ENCODE measurements around the gene CAMSAP1. TPM values are rescaled to one million over a fixed set of nuclear protein-coding genes. Genes with fewer than 3 reads are reported as not detected.

CAMSAP1 gene
- total RNA-seq, 1 experiment from 2014 or later: 16.7 TPM

DNA sequence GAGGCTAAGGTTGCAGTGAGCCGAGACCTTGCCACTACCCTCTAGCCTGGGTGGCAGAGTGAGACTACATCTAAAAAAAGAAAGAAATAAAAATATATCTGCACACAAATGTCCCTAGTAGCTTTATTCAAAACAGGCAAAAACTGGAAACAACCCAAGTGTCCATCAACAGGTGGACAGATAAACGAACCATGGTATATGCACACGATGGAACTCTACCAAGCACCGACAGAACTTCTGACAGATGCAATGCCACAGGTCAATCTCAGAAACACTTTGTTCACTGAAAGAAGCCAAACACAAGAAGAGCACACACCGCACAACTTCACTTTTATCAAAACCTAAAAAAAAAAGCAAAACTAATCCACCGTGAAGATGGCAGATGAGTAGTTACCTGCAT lies 30.4 kb downstream of the CAMSAP1 start:
- no peak overlapping the region for H3K27ac ChIP-seq
- H4K20me1 ChIP-seq (ENCODE audit: insufficient read depth): no peaks in the 10 kb centered on the region
- H3K4me3 ChIP-seq: no peak overlapping the region
- no peak overlapping the region for H3K4me2 ChIP-seq
- no peaks in the 10 kb centered on the region for H3K79me2 ChIP-seq (ENCODE audit: low read depth)
- ChIA-PET CTCF (no interaction called here), POLR2A (ENCODE audit: unreplicated experiment) (no interaction called here)
- no peaks in the 10 kb centered on the region for H3K9me3 ChIP-seq (ENCODE audit: insufficient read depth, low read depth)
- no peak overlapping the region for H2AFZ ChIP-seq
- no peaks in the 10 kb centered on the region for H3K9me2 ChIP-seq (ENCODE audit: insufficient read depth)
- TF ChIP-seq EZH2 (IDR thresholded peaks at IDR 0.05; ENCODE audit: low read depth) (no peak), CTCF (conservative IDR thresholded peaks at IDR 0.05) (no peak)
- H3F3A ChIP-seq (ENCODE audit: insufficient read depth, low read depth): no peaks in the 10 kb centered on the region
- H3K4me1 ChIP-seq (replicated peaks; ENCODE audit: insufficient read depth): no peaks in the 10 kb centered on the region
- no peak for DNase-seq
- intact Hi-C loops (cut with micrococcal nuclease; ENCODE audit: unreplicated experiment): no loop called here
- no peaks in the 10 kb centered on the region for H3K36me3 ChIP-seq (ENCODE audit: low read depth)
- no TSS peak for BruUV-seq (replicated peaks)
- H3K27me3 ChIP-seq (ENCODE audit: insufficient read depth, low read depth): no peaks in the 10 kb centered on the region

GRCh38 chr9:135874859-135875258 lies 32.5 kb downstream of the CAMSAP1 start:
- H3F3A ChIP-seq (ENCODE audit: insufficient read depth, low read depth): no peaks in the 10 kb centered on the region
- H3K4me1 ChIP-seq (replicated peaks; ENCODE audit: insufficient read depth): no peaks in the 10 kb centered on the region
- H3K79me2 ChIP-seq (ENCODE audit: low read depth): no peaks in the 10 kb centered on the region
- no peak overlapping the region for H3K27ac ChIP-seq
- POLR2A ChIA-PET (ENCODE audit: unreplicated experiment): no interaction called here
- intact Hi-C loops (cut with micrococcal nuclease; ENCODE audit: unreplicated experiment): no loop called here
- TF ChIP-seq EZH2 (IDR thresholded peaks at IDR 0.05; ENCODE audit: low read depth): no peak
- TF ChIP-seq CTCF (conservative IDR thresholded peaks at IDR 0.05): no peak
- H3K4me2 ChIP-seq: no peak overlapping the region
- H4K20me1 ChIP-seq (ENCODE audit: insufficient read depth): no peaks in the 10 kb centered on the region
- CTCF ChIA-PET: no interaction called here
- H3K9me2 ChIP-seq (ENCODE audit: insufficient read depth): no peaks in the 10 kb centered on the region
- H3K36me3 ChIP-seq (ENCODE audit: low read depth): no peaks in the 10 kb centered on the region
- H3K4me3 ChIP-seq: no peak overlapping the region
- no peak for DNase-seq
- BruUV-seq (replicated peaks): no TSS peak
- no peaks in the 10 kb centered on the region for H3K9me3 ChIP-seq (ENCODE audit: insufficient read depth, low read depth)
- H2AFZ ChIP-seq: no peak overlapping the region
- no peaks in the 10 kb centered on the region for H3K27me3 ChIP-seq (ENCODE audit: insufficient read depth, low read depth)

DNA sequence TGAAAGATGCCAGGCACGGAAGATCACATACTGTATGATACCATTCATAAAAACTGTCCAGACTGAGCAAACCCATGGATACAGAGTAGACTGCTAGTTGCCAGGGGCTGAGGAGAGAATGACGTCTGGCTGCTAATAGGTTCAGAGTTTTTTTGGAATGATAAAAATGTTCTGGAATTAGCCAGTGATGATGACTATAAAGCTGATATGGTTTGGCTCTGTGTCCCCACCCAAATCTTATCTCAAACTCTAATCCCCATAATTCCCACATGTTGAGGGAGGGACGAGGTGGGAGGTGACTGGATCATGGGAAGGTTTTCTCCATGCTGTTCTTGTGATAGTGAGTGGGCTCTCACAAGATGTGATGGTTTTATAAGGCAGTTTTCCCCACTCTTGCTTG lies 37.4 kb downstream of the CAMSAP1 start:
- Histone ChIP-seq H4K20me1 (ENCODE audit: insufficient read depth) (no peaks in the 10 kb centered on the region), H3F3A (ENCODE audit: insufficient read depth, low read depth) (no peaks in the 10 kb centered on the region), H3K27me3 (ENCODE audit: insufficient read depth, low read depth) (no peaks in the 10 kb centered on the region), H3K4me1 (replicated peaks; ENCODE audit: insufficient read depth) (no peaks in the 10 kb centered on the region), H3K4me3 (no peak overlapping the region), H3K9me2 (ENCODE audit: insufficient read depth) (no peaks in the 10 kb centered on the region), H3K4me2 (no peak overlapping the region), H3K36me3 (ENCODE audit: low read depth) (no peaks in the 10 kb centered on the region), H3K9me3 (ENCODE audit: insufficient read depth, low read depth) (no peaks in the 10 kb centered on the region), H3K79me2 (ENCODE audit: low read depth) (no peaks in the 10 kb centered on the region), H3K27ac (no peak overlapping the region), H2AFZ (no peak overlapping the region)
- no peak for DNase-seq
- no TSS peak for BruUV-seq (replicated peaks)
- POLR2A ChIA-PET (ENCODE audit: unreplicated experiment): no interaction called here
- CTCF ChIA-PET: no interaction called here
- TF ChIP-seq CTCF (conservative IDR thresholded peaks at IDR 0.05): no peak
- no peak for TF ChIP-seq EZH2 (IDR thresholded peaks at IDR 0.05; ENCODE audit: low read depth)
- intact Hi-C loops (cut with micrococcal nuclease; ENCODE audit: unreplicated experiment): no loop called here

Measured in PC-9 (cell line).